H4 (cell line): Measurements from ENCODE around the gene KSR1. TPM values are rescaled to one million over a fixed set of nuclear protein-coding genes. Genes with fewer than 3 reads are reported as not detected.
A peak's percentile ranks its signal among the peaks of the same experiment; 100 is the strongest.

ENCODE experiments used
- DNase-seq: peaks from one replicate; pipeline ENCODE4 v3.0.0-alpha.2; 2015; ENCODE audit warnings: low spot score
- total RNA-seq: library from RNA; depleted of rRNA; stranded (reverse); fragments of >200 nt; shearing (Covaris generic); gene quantifications from 2 replicates; pipeline ENCODE4 v1.2.3, GENCODE V29; 2014

The KSR1 gene
- total RNA-seq, 1 experiment from 2014 or later: 3.9 TPM

GRCh38 chr17:27535178-27535928 lies 79.1 kb downstream of the KSR1 start:
- no peak for DNase-seq

DNA sequence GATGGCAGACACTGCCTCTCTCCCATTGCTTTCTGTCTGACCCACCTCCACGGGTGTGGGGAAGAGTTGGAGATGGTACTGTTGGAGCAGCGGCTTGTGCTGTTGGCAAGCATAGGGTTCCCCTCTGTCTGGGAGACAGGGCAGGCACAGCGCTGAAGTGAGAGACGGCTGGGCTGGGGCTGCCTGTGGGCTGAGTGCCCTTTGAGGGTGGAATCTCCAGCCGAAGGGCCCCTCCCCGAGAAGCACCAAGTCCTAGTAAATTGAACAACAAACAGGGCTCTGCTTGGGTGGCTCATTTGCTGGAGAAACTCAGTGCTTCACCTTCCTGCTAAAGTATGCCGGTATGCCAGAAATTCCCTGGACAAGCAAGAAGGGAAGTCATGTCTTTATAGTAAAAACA lies 79.7 kb downstream of the KSR1 start:
- no peak for DNase-seq

- no peak for DNase-seq
These were observed 80.5 kb downstream of the KSR1 start for GRCh38 chr17:27536781-27537180.

GRCh38 chr17:27538156-27538955 lies 82.1 kb downstream of the KSR1 start:
- no peak for DNase-seq

DNA sequence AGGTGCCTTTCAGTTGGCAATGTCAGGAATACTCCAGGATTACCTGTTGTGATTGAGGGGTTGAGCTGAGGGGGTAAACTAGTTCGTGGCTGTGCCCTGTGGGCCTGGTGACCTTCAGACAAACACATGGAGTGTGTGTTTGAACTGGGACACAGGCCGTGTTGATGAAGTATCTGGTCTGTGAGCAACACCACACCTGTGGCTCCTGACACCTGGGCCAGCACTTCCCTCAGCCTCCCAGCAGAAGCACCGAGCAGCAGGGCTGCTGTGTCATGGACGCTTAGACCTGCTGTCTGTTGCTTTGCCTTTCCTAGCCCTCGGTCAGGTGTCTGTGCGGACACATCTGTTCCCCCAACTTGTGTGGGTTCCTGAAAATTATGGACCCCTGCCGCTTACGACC lies 82.9 kb downstream of the KSR1 start:
- DNase-seq: no peak

- DNase-seq: no peak
These were observed 83.6 kb downstream of the KSR1 start for GRCh38 chr17:27539794-27540317.

- peak; percentile 98 for DNase-seq
These were observed 84.3 kb downstream of the KSR1 start for GRCh38 chr17:27540318-27541101.

GRCh38 chr17:27541301-27542023 lies 85.2 kb downstream of the KSR1 start:
- DNase-seq: no peak

DNA sequence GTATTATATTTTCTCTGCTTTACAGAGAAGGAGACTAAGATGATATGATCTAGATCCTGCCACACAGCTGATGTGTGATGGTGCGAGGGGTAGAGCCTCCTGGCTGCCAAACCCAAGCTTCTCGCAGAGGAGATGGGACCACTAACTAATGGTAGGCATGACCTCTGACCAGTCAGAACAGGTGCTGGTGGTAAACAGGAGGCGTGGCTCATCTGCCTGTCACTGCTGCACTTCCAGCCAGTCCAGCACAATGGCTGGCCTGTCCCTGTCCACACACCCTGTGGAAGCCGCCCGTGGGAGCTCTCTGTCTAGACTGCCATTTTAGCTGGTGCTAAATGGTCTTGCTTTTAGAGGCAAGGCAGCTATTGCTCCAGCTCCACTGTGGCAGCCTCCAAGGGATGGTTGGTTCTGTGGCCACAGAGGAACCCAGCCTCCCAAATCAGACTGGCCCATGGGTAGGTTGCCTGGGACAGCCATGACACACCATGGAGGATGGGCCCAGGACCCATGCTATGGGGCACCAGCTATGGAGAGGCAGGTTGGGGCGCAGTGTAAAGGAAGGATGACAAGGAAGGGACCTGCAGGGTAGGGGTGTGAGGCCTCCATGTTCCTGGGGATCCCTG lies 86.7 kb downstream of the KSR1 start:
- no peak for DNase-seq

GRCh38 chr17:27543464-27543856 lies 87.2 kb downstream of the KSR1 start:
- DNase-seq: no peak

DNA sequence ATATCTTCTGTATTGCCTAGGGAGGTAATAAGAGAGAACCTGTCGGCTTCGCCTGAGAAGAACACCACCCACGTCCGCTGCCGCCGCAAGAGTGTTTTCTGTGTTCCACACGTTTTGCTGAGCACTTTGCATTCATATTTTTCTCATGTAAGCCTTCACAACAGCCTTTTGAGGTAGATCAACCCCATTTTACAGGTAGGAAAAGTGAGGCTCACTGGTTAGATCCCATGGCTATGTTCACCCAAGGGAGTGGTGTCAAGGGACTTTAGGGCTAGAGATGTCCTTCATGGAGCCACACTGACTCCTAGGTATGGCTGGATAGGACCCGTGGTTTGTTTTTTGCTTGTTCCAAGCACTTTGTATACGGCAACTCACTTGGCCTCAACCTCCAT lies 87.7 kb downstream of the KSR1 start:
- no peak for DNase-seq

GRCh38 chr17:27544350-27545131 lies 88.3 kb downstream of the KSR1 start:
- DNase-seq: peak; percentile 89

DNA sequence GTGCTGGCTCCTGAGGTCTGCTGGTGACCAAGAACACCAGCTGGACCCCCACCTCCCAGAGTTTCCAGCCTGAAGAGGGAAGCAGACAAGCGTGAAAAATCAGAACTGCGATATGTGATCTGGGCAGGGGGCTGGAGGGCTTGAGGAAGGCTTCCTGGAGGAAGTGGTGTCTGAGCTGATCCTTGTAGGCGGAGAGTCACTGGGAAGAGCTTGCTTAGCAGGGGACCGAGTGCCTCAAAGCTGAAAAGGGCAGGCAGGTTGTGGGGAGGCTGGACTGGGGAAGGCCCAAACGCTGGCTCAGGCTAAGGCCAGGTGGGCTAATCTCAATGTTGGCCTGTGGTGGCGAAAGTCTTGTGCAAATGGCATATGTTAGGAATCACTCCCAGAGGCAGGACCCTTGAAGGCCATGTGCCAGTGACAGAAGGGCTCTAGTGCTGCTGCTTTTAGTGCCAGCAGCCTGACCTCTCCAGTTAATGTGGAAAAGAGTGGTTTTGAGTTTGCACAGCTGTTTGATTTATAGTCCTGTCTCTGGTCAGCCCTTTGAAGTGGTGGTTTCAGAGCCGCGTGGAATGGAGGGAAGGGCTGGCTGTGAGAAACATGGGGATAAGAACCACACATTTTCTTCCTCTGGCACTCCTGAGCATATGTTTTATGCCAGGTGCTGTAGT lies 89.4 kb downstream of the KSR1 start:
- peak; percentile 74 for DNase-seq

GRCh38 chr17:27546624-27547300 lies 90.5 kb downstream of the KSR1 start:
- DNase-seq: no peak

GRCh38 chr17:27547301-27547683 lies 91.0 kb downstream of the KSR1 start:
- no peak for DNase-seq

DNA sequence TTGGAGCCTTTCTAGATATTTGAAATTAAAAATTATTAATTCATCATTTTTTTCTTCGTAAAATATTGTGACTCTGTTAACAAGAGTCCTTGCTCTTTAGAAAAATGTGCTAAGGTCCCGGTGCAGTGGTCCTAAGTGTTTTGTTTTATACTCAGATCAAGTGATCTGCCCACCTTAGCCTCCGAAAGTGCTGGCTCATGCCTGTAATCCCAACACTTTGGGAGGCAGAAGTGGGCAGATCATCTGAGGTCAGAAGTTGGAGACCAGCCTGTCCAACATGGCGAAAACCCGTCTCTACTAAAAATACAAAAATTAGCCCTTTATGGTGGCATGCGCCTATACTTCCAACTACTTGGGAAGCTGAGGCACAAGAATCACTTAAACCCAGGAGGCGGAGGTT lies 92.1 kb downstream of the KSR1 start:
- no peak for DNase-seq

GRCh38 chr17:27549251-27549893 lies 93.1 kb downstream of the KSR1 start:
- no peak for DNase-seq

GRCh38 chr17:27550291-27550930 lies 94.2 kb downstream of the KSR1 start:
- no peak for DNase-seq
